Measurements from ENCODE around the gene YEATS2.

DNA sequence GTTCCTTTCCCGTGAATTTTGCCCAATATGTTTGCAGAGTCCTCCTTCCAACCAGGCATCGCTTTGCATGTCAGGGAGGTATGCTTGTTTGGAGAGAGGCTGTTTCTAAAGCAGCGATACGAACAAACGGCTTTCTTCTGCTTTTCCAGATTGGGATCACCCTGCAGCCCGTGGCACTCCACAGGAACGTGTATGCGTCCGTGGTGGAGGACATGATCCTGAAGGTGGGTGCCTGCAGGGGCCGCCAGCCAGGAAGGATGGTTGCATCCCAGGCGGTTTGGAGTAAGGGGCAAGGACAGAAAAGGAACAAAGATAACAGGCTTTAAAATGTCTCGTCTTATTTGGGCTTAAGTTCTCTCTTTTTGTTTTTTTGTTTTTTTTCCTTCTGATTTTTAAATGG, 110.3 kb downstream of the YEATS2 start:
- TF ChIP-seq POLR2A (IDR thresholded peaks at IDR 0.05; ENCODE audit: low read depth, low read length) (no peak), POLR2AphosphoS5 (IDR thresholded peaks at IDR 0.05; ENCODE audit: low read depth, low read length) (no peak), TAF1 (IDR thresholded peaks at IDR 0.05; ENCODE audit: borderline replicate concordance, low read depth, low read length) (no peak)
